ENCODE results near the gene DNAJA1.

The DNAJA1 gene

GRCh38 chr9:33022755-33023154 is 2.3 kb upstream of the DNAJA1 start:
- H3K4me3 ChIP-seq (ENCODE audit: low read depth, low read length), result no peak overlapping the region
- H3K27ac ChIP-seq, result no peak overlapping the region
- no peak for DNase-seq
- peaks cover 46% of the 10 kb centered on the region for H3K36me3 ChIP-seq
- no peak for TF ChIP-seq CTCF (IDR thresholded peaks at IDR 0.05; ENCODE audit: low read depth, low read length)
- no peaks in the 10 kb centered on the region for H3K27me3 ChIP-seq (ENCODE audit: insufficient read depth, low read depth, severe bottlenecking)
- no peaks in the 10 kb centered on the region for H3K9me3 ChIP-seq (ENCODE audit: severe bottlenecking)

- Histone ChIP-seq H3K27ac (peak overlapping the region; percentile 96), H3K27me3 (ENCODE audit: insufficient read depth, low read depth, severe bottlenecking) (no peaks in the 10 kb centered on the region), H3K36me3 (peaks cover 54% of the 10 kb centered on the region), H3K9me3 (ENCODE audit: severe bottlenecking) (no peaks in the 10 kb centered on the region), H3K4me3 (ENCODE audit: low read depth, low read length) (no peak overlapping the region)
- DNase-seq, result no peak
- TF ChIP-seq CTCF (IDR thresholded peaks at IDR 0.05; ENCODE audit: low read depth, low read length), result no peak
These were observed 1.4 kb upstream of the DNAJA1 start for GRCh38 chr9:33023661-33024060.

- H3K4me3 ChIP-seq (ENCODE audit: low read depth, low read length), result peak overlapping the region; percentile 92
- H3K27ac ChIP-seq, result peak overlapping the region; percentile 96
- no peak for DNase-seq
- peaks cover 61% of the 10 kb centered on the region for H3K36me3 ChIP-seq
- no peak for TF ChIP-seq CTCF (IDR thresholded peaks at IDR 0.05; ENCODE audit: low read depth, low read length)
- no peaks in the 10 kb centered on the region for H3K9me3 ChIP-seq (ENCODE audit: severe bottlenecking)
- H3K27me3 ChIP-seq (ENCODE audit: insufficient read depth, low read depth, severe bottlenecking), result no peaks in the 10 kb centered on the region
These were observed 727 bp upstream of the DNAJA1 start for GRCh38 chr9:33024126-33024965.

GRCh38 chr9:33025572-33026342 is 684 bp downstream of the DNAJA1 start:
- Histone ChIP-seq H3K27ac (peak overlapping the region; percentile 96), H3K4me3 (ENCODE audit: low read depth, low read length) (peak overlapping the region; percentile 92), H3K36me3 (peaks cover 65% of the 10 kb centered on the region), H3K9me3 (ENCODE audit: severe bottlenecking) (no peaks in the 10 kb centered on the region), H3K27me3 (ENCODE audit: insufficient read depth, low read depth, severe bottlenecking) (no peaks in the 10 kb centered on the region)
- TF ChIP-seq CTCF (IDR thresholded peaks at IDR 0.05; ENCODE audit: low read depth, low read length), result no peak
- DNase-seq, result peak; percentile 72

- H3K27me3 ChIP-seq (ENCODE audit: insufficient read depth, low read depth, severe bottlenecking), result no peaks in the 10 kb centered on the region
- no peak for DNase-seq
- no peak for TF ChIP-seq CTCF (IDR thresholded peaks at IDR 0.05; ENCODE audit: low read depth, low read length)
- peaks cover 88% of the 10 kb centered on the region for H3K36me3 ChIP-seq
- no peaks in the 10 kb centered on the region for H3K9me3 ChIP-seq (ENCODE audit: severe bottlenecking)
- H3K27ac ChIP-seq, result no peak overlapping the region
- no peak overlapping the region for H3K4me3 ChIP-seq (ENCODE audit: low read depth, low read length)
These were observed 4.2 kb downstream of the DNAJA1 start for GRCh38 chr9:33029231-33029786.
